Hypothalamus (tissue), 51 donors: ENCODE data around the gene ABHD4.
A peak's percentile ranks its signal among the peaks of the same experiment; 100 is the strongest.
"Not testable (repeated sequence)": the region's sequence is repeated elsewhere in the genome, so short reads cannot be mapped to it uniquely, and the experiment has no call there.

Experiments
- DNase-seq, 51 donors: peaks; one replicate each; lab custom pipeline; 2025; lab: John Stamatoyannopoulos, UW

The ABHD4 gene

GRCh38 chr14:22622255-22622654 lies 24.2 kb downstream of the ABHD4 start:
- DNase-seq, result no peak

- no peak for DNase-seq
Observed at GRCh38 chr14:22623047-22623446, 24.9 kb downstream of the ABHD4 start.

GRCh38 chr14:22626590-22626989 lies 28.5 kb downstream of the ABHD4 start:
- no peak for DNase-seq

GRCh38 chr14:22627506-22628263 lies 29.6 kb downstream of the ABHD4 start:
- DNase-seq, result no peak

GRCh38 chr14:22629361-22629760 lies 31.3 kb downstream of the ABHD4 start:
- DNase-seq, result no peak

GRCh38 chr14:22630066-22630465 lies 32.0 kb downstream of the ABHD4 start:
- no peak for DNase-seq

GRCh38 chr14:22630486-22630885 lies 32.4 kb downstream of the ABHD4 start:
- DNase-seq, result no peak

GRCh38 chr14:22634233-22634900 lies 36.3 kb downstream of the ABHD4 start:
- DNase-seq, result no peak

- DNase-seq, result not testable (repeated sequence)
Observed at GRCh38 chr14:22635980-22636379, 37.9 kb downstream of the ABHD4 start.

- no peak for DNase-seq
Observed at GRCh38 chr14:22640192-22640591, 42.1 kb downstream of the ABHD4 start.

GRCh38 chr14:22641846-22642245 lies 43.7 kb downstream of the ABHD4 start:
- DNase-seq, result no peak

- no peak for DNase-seq
Observed at GRCh38 chr14:22644305-22644635, 46.2 kb downstream of the ABHD4 start, which contains the start of gene OR6J1. Gene OR6J1 (minus strand): TSS chr14:22644352. CDS start chr14:22634811, 9,541 bp downstream.

- DNase-seq, result no peak
Observed at GRCh38 chr14:22646570-22647254, 48.6 kb downstream of the ABHD4 start.

- no peak for DNase-seq
Observed at GRCh38 chr14:22648506-22648905, 50.4 kb downstream of the ABHD4 start.

- DNase-seq, result no peak
Observed at GRCh38 chr14:22650046-22650739, 52.1 kb downstream of the ABHD4 start.

GRCh38 chr14:22650960-22651521 lies 52.9 kb downstream of the ABHD4 start:
- DNase-seq, result no peak

- no peak for DNase-seq
Observed at GRCh38 chr14:22651586-22651985, 53.5 kb downstream of the ABHD4 start.

- peak in 18 of 51 donors; percentile 0 to 18 (median 4) for DNase-seq
Observed at GRCh38 chr14:22653012-22653621, 55.0 kb downstream of the ABHD4 start.

- DNase-seq, result no peak
Observed at GRCh38 chr14:22656226-22656625, 58.1 kb downstream of the ABHD4 start.
